Breast epithelium (tissue), 3 donors: ENCODE measurements around the gene LHFPL2.

Experiments
- POLR2A ChIP-seq: fragments of 450-650 bp; IDR thresholded peaks from one replicate; pipeline ENCODE4 v1.6.1; 2016; ENCODE audit warnings: antibody characterized with exemption, mild to moderate bottlenecking, moderate library complexity
- POLR2AphosphoS5 ChIP-seq, 3 donors: sonication (generic); formaldehyde crosslinking; IDR thresholded peaks; one replicate each; pipeline ENCODE4 v1.6.1; 2017; ENCODE audit warnings: antibody characterized with exemption in 3 of 3
- TF ChIP-seq, protein P1 (sequence below), 3 donors: fragments of 450-650 bp; IDR thresholded peaks; one replicate each; pipeline ENCODE4 v1.5.1; 2016 to 2017; ENCODE audit warnings: antibody characterized with exemption in 3 of 3, mild to moderate bottlenecking in 3 of 3, moderate library complexity in 3 of 3

DNA sequence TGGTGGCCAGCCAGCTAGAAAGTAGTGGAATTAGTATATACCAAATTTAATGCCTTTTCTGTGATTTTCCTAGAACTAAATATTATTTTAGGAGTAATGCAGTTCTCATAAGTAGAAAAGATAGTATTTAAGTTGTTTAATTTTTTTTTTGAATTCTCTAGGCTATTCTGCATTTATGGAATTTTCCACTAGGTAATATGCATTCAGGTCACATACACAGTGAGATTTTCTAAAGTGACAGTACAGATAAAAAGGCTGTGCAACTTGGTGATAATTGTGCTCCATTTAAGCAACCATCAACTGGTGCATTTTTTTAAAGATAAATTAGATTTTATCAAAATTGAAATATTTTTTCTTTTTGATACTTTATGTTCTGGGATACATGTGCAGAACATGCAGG is 176.7 kb downstream of the LHFPL2 start:
- TF ChIP-seq, protein P1, sequence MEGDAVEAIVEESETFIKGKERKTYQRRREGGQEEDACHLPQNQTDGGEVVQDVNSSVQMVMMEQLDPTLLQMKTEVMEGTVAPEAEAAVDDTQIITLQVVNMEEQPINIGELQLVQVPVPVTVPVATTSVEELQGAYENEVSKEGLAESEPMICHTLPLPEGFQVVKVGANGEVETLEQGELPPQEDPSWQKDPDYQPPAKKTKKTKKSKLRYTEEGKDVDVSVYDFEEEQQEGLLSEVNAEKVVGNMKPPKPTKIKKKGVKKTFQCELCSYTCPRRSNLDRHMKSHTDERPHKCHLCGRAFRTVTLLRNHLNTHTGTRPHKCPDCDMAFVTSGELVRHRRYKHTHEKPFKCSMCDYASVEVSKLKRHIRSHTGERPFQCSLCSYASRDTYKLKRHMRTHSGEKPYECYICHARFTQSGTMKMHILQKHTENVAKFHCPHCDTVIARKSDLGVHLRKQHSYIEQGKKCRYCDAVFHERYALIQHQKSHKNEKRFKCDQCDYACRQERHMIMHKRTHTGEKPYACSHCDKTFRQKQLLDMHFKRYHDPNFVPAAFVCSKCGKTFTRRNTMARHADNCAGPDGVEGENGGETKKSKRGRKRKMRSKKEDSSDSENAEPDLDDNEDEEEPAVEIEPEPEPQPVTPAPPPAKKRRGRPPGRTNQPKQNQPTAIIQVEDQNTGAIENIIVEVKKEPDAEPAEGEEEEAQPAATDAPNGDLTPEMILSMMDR (IDR thresholded peaks at IDR 0.05), result no peak
- TF ChIP-seq POLR2A (no peak), POLR2AphosphoS5 (IDR thresholded peaks at IDR 0.05) (no peak)
